Type B pancreatic cell (in vitro differentiated cells): ENCODE results near the gene PUS10. TPM values are rescaled to one million over a fixed set of nuclear protein-coding genes. Genes with fewer than 3 reads are reported as not detected.
A peak's percentile ranks its signal among the peaks of the same experiment; 100 is the strongest.
"Not testable (repeated sequence)": the region's sequence is repeated elsewhere in the genome, so short reads cannot be mapped to it uniquely, and the experiment has no call there.

Source experiments
- DNase-seq: peaks from one replicate; pipeline ENCODE4 v3.0.0; 2021; ENCODE audit warnings: mixed read lengths; ENCODE audit not compliant: unreplicated experiment; ENCODE audit errors: extremely low spot score
- H3K27ac Mint-ChIP-seq: 2 replicates; pipeline ENCODE4 v1.8.0; 2021; ENCODE audit warnings: mild to moderate bottlenecking, mixed read lengths
- H3K27me3 Mint-ChIP-seq: 2 replicates; pipeline ENCODE4 v1.8.0; 2021; ENCODE audit warnings: mixed read lengths
- H3K36me3 Mint-ChIP-seq: 2 replicates; pipeline ENCODE4 v1.8.0; 2021; ENCODE audit warnings: mixed read lengths
- H3K4me1 Mint-ChIP-seq: one replicate; pipeline ENCODE4 v1.8.0; 2021; ENCODE audit warnings: mixed read lengths; ENCODE audit not compliant: unreplicated experiment
- H3K4me3 Mint-ChIP-seq: 2 replicates; pipeline ENCODE4 v1.8.0; 2021; ENCODE audit warnings: mild to moderate bottlenecking, mixed read lengths
- H3K9me3 Mint-ChIP-seq: 2 replicates; pipeline ENCODE4 v1.8.0; 2021; ENCODE audit warnings: mixed read lengths
- total RNA-seq: library from RNA; stranded (reverse); gene quantifications from 2 replicates; pipeline ENCODE4 v1.2.1, GENCODE V29; 2021; ENCODE audit warnings: low replicate concordance
- TF ChIP-seq, protein P1 (sequence below): fragments of 200-600 bp; sonication (generic); conservative IDR thresholded peaks from 2 replicates; pipeline ENCODE4 v1.5.0; 2021; ENCODE audit warnings: antibody characterized with exemption, mild to moderate bottlenecking

The PUS10 gene
- total RNA-seq, 1 donor from 2014 or later = 6.3 TPM

GRCh38 chr2:61016392-61017002 is 1.6 kb downstream of the PUS10 start:
- TF ChIP-seq, protein P1, sequence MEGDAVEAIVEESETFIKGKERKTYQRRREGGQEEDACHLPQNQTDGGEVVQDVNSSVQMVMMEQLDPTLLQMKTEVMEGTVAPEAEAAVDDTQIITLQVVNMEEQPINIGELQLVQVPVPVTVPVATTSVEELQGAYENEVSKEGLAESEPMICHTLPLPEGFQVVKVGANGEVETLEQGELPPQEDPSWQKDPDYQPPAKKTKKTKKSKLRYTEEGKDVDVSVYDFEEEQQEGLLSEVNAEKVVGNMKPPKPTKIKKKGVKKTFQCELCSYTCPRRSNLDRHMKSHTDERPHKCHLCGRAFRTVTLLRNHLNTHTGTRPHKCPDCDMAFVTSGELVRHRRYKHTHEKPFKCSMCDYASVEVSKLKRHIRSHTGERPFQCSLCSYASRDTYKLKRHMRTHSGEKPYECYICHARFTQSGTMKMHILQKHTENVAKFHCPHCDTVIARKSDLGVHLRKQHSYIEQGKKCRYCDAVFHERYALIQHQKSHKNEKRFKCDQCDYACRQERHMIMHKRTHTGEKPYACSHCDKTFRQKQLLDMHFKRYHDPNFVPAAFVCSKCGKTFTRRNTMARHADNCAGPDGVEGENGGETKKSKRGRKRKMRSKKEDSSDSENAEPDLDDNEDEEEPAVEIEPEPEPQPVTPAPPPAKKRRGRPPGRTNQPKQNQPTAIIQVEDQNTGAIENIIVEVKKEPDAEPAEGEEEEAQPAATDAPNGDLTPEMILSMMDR = no peak
- Mint-ChIP-seq H3K27me3 (no peaks in the 10 kb centered on the region), H3K36me3 (peaks cover 4% of the 10 kb centered on the region), H3K4me3 (peak overlapping the region; percentile 99), H3K9me3 (no peaks in the 10 kb centered on the region), H3K4me1 (peaks cover 9% of the 10 kb centered on the region), H3K27ac (peak overlapping the region; percentile 97)
- no peak for DNase-seq

DNA sequence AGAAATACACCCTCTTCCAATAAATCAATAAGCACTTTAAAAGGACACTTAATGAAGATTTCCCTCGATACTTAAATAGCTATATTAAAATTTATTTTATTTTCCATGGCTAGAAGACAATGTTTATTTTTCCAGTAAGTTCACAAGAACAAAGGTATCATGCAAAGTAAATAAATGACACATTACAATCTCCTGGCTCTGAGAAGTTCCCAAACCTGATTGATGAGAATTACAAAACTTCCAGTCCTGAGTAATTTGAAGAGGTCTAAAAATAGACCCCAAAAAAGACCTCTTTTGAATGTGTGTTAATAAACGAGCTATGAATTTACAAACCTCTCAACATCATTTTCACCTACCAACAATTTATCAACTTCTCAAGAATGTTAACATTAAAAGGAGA is 2.1 kb downstream of the PUS10 start:
- H3K4me3 Mint-ChIP-seq = peak overlapping the region; percentile 99
- no peak for DNase-seq
- TF ChIP-seq, protein P1 = no peak
- H3K27me3 Mint-ChIP-seq = no peaks in the 10 kb centered on the region
- H3K9me3 Mint-ChIP-seq = no peaks in the 10 kb centered on the region
- H3K27ac Mint-ChIP-seq = peak overlapping the region; percentile 97
- peaks cover 9% of the 10 kb centered on the region for H3K4me1 Mint-ChIP-seq
- H3K36me3 Mint-ChIP-seq = peaks cover 2% of the 10 kb centered on the region

DNA sequence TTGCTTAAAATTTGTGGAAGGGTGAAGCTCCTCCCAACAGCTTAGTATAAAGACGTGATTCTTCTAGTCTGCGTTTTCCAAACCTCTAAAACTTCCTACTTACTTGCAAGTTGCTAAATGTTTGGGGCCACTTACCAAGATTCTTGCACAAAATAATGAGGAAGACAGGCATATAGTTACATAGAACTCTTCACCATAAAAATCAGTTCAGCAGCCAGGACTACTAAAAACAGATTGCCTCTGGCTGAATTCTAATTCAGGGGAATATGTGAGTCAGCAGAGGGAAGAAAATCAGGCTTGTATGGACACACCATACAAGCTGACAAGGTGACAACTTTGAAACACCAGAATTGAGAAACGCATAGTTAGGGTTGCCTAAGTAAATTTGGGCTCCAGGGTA is 3.3 kb downstream of the PUS10 start:
- TF ChIP-seq, protein P1 = no peak
- Mint-ChIP-seq H3K4me3 (peak overlapping the region; percentile 75), H3K27me3 (no peaks in the 10 kb centered on the region), H3K4me1 (peaks cover 9% of the 10 kb centered on the region), H3K36me3 (no peaks in the 10 kb centered on the region), H3K9me3 (no peaks in the 10 kb centered on the region), H3K27ac (peak overlapping the region; percentile 72)
- no peak for DNase-seq

DNA sequence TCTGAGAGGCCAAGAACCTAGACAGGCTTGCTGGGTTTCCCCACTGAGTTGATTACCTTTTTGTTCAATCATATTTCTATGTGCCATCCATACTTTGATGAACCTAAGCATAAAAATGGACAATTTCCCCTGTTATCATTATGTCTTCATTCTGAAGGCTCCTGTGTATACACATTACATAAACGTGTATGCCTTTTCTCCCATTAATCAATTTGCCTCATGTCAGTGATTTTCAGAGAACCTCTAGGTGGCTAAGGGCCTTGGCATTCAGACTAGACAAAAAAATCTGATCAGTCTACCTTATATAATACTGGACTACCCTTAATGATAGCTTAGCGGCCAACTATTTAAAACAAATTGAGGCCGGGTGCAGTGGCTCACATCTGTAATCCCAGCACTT is 4.7 kb downstream of the PUS10 start:
- H3K4me1 Mint-ChIP-seq = peaks cover 9% of the 10 kb centered on the region
- no peak overlapping the region for H3K4me3 Mint-ChIP-seq
- H3K27ac Mint-ChIP-seq = peak overlapping the region; percentile 45
- no peaks in the 10 kb centered on the region for H3K9me3 Mint-ChIP-seq
- TF ChIP-seq, protein P1 = no peak
- H3K27me3 Mint-ChIP-seq = no peaks in the 10 kb centered on the region
- no peak for DNase-seq
- H3K36me3 Mint-ChIP-seq = no peaks in the 10 kb centered on the region

DNA sequence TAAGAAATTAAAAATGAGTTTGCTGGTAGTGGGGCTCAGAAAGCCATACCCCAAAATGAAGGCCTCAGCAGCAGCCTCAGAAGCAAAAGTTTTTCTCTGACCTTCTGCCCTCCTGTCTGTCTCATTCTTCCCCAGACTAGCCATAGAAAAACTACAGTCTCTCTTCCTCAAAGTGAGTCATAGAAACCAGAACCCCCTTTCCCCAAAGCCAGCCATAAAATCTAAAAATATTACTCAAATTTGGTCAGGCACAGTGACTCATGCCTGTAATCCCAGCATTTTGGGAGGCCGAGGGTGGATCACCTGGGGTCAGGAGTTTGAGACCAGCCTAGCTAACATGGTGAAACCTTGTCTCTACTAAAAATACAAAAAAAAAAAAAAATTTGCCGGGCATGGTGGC is 5.8 kb downstream of the PUS10 start:
- not testable (repeated sequence) for H3K36me3 Mint-ChIP-seq, H3K27ac Mint-ChIP-seq, H3K4me3 Mint-ChIP-seq, DNase-seq, H3K4me1 Mint-ChIP-seq, H3K9me3 Mint-ChIP-seq, H3K27me3 Mint-ChIP-seq

- Mint-ChIP-seq H3K27me3 (no peaks in the 10 kb centered on the region), H3K4me3 (no peak overlapping the region), H3K27ac (no peak overlapping the region), H3K9me3 (no peaks in the 10 kb centered on the region), H3K36me3 (no peaks in the 10 kb centered on the region), H3K4me1 (peaks cover 9% of the 10 kb centered on the region)
- TF ChIP-seq, protein P1 = no peak
- DNase-seq = no peak
These were observed 6.4 kb downstream of the PUS10 start for GRCh38 chr2:61011678-61012077.
